Lung (tissue), 12 donors: ENCODE measurements around the gene PTPRE. TPM values are rescaled to one million over a fixed set of nuclear protein-coding genes. Genes with fewer than 3 reads are reported as not detected.

ENCODE experiments used
- ATAC-seq: fragments of 200-7000 bp; cut with Tn5 transposase; one replicate; pipeline ENCODE4 v1.9.1; 2020; ENCODE audit warnings: moderate number of reproducible peaks; ENCODE audit not compliant: insufficient read depth, low FRiP score
- DNase-seq, 3 donors: peaks; one replicate each; pipeline ENCODE4 v3.0.0-alpha.2; 2013 to 2017
- H3K27ac ChIP-seq, 2 donors: one replicate each; pipeline ENCODE4 v1.5.1; 2013; ENCODE audit warnings: mild to moderate bottlenecking in 2 of 2, moderate library complexity in 2 of 2, control low read depth in 1 of 2, inconsistent platforms in 1 of 2, low read depth in 1 of 2, low read length in 1 of 2
- H3K27me3 ChIP-seq, 3 donors: one replicate each; pipeline ENCODE4 v1.5.1; 2013; ENCODE audit warnings: low read length in 2 of 3; ENCODE audit not compliant: control insufficient read depth in 3 of 3, insufficient read depth in 3 of 3
- H3K36me3 ChIP-seq, 4 donors: one replicate each; pipeline ENCODE4 v1.5.1; 2013; ENCODE audit warnings: low read length in 4 of 4, mild to moderate bottlenecking in 1 of 4, moderate library complexity in 1 of 4; ENCODE audit not compliant: control insufficient read depth in 4 of 4, insufficient read depth in 4 of 4
- H3K4me1 ChIP-seq, 5 donors: one replicate each; pipeline ENCODE4 v1.5.1; 2013; ENCODE audit warnings: low read length in 5 of 5, mild to moderate bottlenecking in 2 of 5, moderate library complexity in 1 of 5; ENCODE audit not compliant: control insufficient read depth in 5 of 5, insufficient read depth in 5 of 5
- H3K4me3 ChIP-seq: one replicate; pipeline ENCODE4 v1.5.1; 2013; ENCODE audit warnings: mild to moderate bottlenecking, control low read depth, moderate library complexity
- H3K9ac ChIP-seq, 2 donors: one replicate each; pipeline ENCODE4 v1.5.1; 2013; ENCODE audit warnings: low read length in 2 of 2, control low read depth in 1 of 2; ENCODE audit not compliant: insufficient read depth in 1 of 2
- H3K9me3 ChIP-seq, 4 donors: one replicate each; pipeline ENCODE4 v1.5.1; 2013; ENCODE audit warnings: low read length in 3 of 4, mild to moderate bottlenecking in 1 of 4, moderate library complexity in 1 of 4; ENCODE audit not compliant: control insufficient read depth in 4 of 4, insufficient read depth in 3 of 4
- CTCF ChIP-seq: IDR thresholded peaks from 2 replicates; pipeline ENCODE4 v1.5.1; 2012; ENCODE audit warnings: mild to moderate bottlenecking; ENCODE audit errors: control extremely low read depth, extremely low read depth
- WGBS, 2 donors: extraction: QIAGEN DNeasy Blood & Tissue Kit; methylation state at CpG; one replicate each; pipeline ENCODE4 v1.1.7; 2013; 5-methylcytosine and 5-hydroxymethylcytosine counted together
- polyA plus RNA-seq, 2 donors: library from polyadenylated mRNA; stranded (reverse); fragments of 200-250 nt; gene quantifications; one replicate each; pipeline ENCODE4 v1.2.1, GENCODE V29; 2013
- total RNA-seq, 2 donors: library from RNA; depleted of rRNA in 1 of 2; stranded (reverse); fragments of >200 nt in 1 of 2; gene quantifications; one replicate each; pipeline ENCODE4 v1.2.1, GENCODE V29; 2014 to 2021
- donor health status: control.
- donor health status: control.
- donor health status: Bipolar disorder and iron deficiency.
- donor health status: healthy.
- donor health status: DM: yes; HTN: yes; CAD: no.

PTPRE gene
- total and polyA plus RNA-seq, 4 donors = 15.5 to 68.7 (median 36.5) TPM

DNA sequence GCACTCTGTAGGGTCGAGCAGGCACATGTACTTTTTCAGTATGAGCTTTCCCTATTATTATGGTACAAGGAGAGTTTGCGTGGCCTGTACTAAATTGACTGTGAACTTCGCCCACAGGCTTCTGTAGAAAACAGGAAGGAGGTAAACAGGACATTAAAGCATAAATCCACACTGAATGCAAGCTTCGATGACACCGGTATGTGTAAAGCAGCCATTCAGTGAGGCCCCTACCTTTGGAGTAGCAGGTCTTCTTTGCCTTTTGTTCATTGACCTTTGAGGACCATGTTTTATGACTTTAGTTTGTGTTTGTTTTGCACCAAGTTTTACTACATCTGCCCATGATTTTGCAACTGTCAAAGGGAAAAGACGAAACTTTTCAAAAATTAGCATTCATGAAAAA is 204.8 kb downstream of the PTPRE start:
- no peak for TF ChIP-seq CTCF
- Histone ChIP-seq H3K4me3 (no peak overlapping the region), H3K27me3 (no peaks in the 10 kb centered on the region), H3K36me3 (peaks cover 0 to 64% (median 16%) of the 10 kb centered on the region in 4 donors), H3K4me1 (no peaks in the 10 kb centered on the region), H3K9me3 (no peaks in the 10 kb centered on the region), H3K9ac (no peak overlapping the region), H3K27ac (no peak overlapping the region)
- ATAC-seq (no peak), DNase-seq (no peak)
- 89 to 96% methylated on average over 6 of the region's 6 CpGs for WGBS, 2 donors

DNA sequence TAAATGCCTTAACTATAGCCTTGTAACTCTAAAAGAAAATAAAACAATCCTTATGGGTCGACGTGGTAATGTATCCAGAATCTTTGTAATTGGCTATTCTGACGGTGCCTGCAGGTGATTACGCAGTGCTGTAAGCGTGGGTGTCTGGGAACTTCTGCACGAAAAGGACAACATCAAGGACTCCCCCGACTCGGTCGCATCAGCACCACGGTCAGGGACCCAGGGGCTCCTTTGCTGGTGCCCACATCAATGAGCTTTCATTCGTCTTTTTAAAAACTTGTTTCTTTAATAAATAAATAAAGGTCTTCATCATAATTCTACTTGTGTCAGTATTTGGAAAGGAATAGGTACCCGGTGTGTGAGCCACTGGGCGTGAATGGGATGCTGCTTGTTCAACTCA is 206.1 kb downstream of the PTPRE start:
- Histone ChIP-seq H3K27me3 (no peaks in the 10 kb centered on the region), H3K9ac (no peak overlapping the region), H3K9me3 (no peaks in the 10 kb centered on the region), H3K36me3 (peaks cover 0 to 54% (median 15%) of the 10 kb centered on the region in 4 donors), H3K27ac (no peak overlapping the region), H3K4me1 (no peaks in the 10 kb centered on the region), H3K4me3 (no peak overlapping the region)
- no peak for TF ChIP-seq CTCF
- 95 to 96% methylated on average over 13 of the region's 13 CpGs for WGBS, 2 donors
- ATAC-seq (no peak), DNase-seq (no peak)

GRCh38 chr10:128114901-128115300 is 208.0 kb downstream of the PTPRE start:
- no peak for ATAC-seq
- no peaks in the 10 kb centered on the region for H3K9me3 ChIP-seq
- TF ChIP-seq CTCF = no peak
- DNase-seq = no peak
- no peaks in the 10 kb centered on the region for H3K27me3 ChIP-seq
- H3K4me1 ChIP-seq = no peaks in the 10 kb centered on the region
- 80 to 86% methylated on average over 2 of the region's 2 CpGs for WGBS, 2 donors
- H3K36me3 ChIP-seq = peaks cover 0 to 53% (median 11%) of the 10 kb centered on the region in 4 donors
- no peak overlapping the region for H3K9ac ChIP-seq
- H3K27ac ChIP-seq = no peak overlapping the region
- no peak overlapping the region for H3K4me3 ChIP-seq

- H3K4me1 ChIP-seq = no peaks in the 10 kb centered on the region
- ATAC-seq = no peak
- no peak overlapping the region for H3K4me3 ChIP-seq
- H3K27ac ChIP-seq = no peak overlapping the region
- WGBS, 2 donors = 97 to 98% methylated on average over 8 of the region's 8 CpGs
- H3K36me3 ChIP-seq = peaks cover 0 to 48% (median 9%) of the 10 kb centered on the region in 4 donors
- TF ChIP-seq CTCF = no peak
- H3K27me3 ChIP-seq = no peaks in the 10 kb centered on the region
- H3K9me3 ChIP-seq = no peaks in the 10 kb centered on the region
- H3K9ac ChIP-seq = no peak overlapping the region
- no peak for DNase-seq
These were observed 208.5 kb downstream of the PTPRE start for GRCh38 chr10:128115356-128115755.
